GM21423 (cell line): ENCODE measurements around the gene ABCC3.
"Not testable (repeated sequence)": the region's sequence is repeated elsewhere in the genome, so short reads cannot be mapped to it uniquely, and the experiment has no call there.

ENCODE experiments used
- ATAC-seq: cut with Tn5 transposase; IDR thresholded peaks from one replicate; pipeline ENCODE4 v1.9.1; 2021; ENCODE audit warnings: mild to moderate bottlenecking, moderate library complexity; ENCODE audit not compliant: unreplicated experiment

Gene ABCC3

DNA sequence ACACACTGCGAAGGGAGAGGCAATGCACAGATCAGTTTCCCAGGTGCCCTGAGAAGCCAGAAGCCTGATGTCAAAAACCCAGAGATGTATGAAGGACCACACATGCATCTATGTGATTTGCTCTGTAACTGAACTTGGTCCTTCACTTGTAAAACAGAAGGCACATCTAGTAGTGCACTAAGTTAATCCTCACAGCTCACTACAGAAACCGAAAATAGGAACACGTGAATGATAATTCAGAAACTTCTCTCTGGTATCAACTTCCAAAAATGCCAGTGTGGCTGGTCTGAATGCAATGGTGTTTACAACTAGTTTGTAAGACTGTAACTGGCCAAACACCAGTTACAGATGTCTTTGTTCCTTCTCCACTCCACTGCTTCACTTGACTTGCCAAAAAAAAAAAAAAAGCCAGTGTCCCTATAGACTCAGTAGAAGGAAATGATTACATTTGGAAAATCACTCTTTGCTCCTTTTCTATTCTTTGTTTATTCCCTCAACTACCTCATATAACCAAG is 61.7 kb downstream of the ABCC3 start:
- ATAC-seq = no peak

GRCh38 chr17:50697062-50697461 is 62.4 kb downstream of the ABCC3 start:
- ATAC-seq = no peak

DNA sequence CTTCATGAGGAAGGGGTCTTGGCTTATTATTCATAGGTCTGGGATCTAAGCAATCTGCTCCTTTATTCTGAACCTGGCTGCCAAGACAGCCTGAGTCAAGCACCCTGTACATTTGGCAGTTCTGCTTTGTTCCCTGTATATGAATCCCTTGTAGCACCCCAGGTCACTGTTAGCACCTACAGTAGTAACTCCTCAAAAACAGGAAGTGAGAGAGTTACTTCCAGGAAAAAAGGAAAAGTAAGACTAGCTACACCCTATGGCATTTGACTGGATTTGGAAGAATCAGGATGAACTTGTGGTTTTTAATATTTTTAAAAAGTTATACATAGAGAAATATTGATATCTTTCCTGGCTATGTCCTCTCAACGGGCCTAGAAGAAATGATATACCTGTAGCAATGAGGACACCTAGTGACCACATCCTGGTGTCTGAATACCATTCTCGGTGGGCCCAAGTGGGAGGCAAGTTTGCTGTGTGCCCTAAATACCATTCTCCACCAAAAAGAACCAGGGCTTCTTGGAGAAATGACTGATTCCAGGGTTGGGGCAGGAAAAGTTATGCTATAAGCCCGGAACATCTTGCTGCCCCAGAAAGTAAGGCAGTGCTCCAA is 63.1 kb downstream of the ABCC3 start:
- no peak for ATAC-seq

DNA sequence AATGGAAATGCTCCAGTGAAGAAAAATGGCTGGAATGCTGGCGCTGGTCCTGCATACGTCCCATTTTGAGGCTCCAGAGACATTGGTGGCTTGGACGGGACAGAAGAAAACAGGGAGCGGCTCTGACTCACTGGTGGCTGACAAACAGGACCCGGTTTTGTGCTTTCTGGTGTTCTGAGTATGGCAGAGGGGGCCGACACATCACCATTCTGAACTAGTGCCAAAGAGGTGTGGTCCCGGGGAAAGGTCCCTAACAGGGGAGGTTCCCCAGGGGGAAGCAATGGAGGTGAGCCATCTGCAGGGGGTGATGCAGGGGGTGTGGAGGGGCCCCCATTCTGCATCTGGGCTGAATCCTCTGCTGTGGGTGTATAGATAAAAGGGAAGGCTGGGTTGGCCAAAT is 64.7 kb downstream of the ABCC3 start:
- no peak for ATAC-seq

DNA sequence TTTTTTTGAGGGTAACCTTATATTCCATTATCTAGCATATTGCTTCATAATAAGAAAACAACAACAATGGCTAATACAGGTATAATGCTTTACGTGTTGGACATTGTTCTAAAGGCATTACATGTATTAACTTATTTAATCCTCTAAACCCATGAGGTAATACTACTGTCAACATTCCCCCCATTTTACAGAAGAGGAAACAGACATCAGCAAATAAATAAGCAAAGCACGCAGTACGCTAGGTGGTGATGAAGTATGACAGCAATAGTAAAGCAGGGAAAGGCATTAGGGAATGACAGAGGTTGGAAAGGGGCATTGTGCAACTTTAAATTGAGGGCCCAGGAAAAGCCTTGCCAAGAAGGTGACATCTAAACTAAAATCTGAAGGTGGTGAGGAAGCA is 68.5 kb downstream of the ABCC3 start:
- ATAC-seq = no peak

- ATAC-seq = peak; percentile 78
Measured at GRCh38 chr17:50707289-50708049, 72.8 kb downstream of the ABCC3 start, which contains the start of gene ANKRD40. Gene ANKRD40 (minus strand): TSS chr17:50707914. CDS start chr17:50707654, 260 bp downstream.

DNA sequence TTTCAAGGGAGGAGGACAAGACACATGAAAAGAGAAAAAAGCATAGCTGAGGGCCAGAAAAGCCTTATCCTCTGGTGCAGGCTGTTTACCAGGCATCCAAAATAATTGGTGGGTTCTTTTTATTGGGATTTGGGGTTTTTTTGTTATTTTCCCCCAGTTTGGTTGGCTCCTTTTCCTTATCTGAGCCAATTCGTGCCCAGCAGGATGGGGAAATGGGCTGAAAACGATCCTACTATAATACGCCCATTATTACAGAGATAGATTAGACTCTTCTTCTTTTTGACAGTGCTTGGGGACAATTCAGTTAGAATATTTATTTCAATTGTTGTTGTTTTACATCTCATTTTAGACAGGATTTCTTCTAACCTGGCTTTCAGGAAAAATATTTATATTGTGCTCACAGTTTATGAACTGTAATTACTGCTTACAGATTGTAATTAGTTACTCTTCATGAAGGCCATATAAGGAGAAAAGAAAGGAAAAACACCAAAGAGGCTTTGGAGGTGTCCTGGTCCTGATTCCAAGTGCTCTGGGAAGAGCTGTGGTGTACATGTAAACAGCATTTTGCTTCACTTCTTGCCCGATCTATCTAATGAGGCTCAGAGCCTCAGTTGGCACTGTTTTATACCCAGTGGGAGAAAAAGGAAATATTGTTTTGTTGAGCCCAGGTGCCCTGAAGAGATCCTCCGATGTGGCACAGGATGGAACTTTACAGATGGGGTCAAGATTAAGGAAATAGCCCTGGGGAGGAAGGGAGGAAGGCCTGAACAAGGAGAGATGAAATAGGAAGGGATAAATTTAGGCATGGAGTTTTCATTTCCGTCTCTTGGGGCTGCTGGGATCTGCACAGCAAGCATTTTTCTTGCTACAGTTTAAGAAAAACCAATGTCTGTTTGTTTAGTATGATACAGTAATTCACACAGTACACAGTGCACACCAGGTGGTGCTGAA is 73.6 kb downstream of the ABCC3 start:
- no peak for ATAC-seq

DNA sequence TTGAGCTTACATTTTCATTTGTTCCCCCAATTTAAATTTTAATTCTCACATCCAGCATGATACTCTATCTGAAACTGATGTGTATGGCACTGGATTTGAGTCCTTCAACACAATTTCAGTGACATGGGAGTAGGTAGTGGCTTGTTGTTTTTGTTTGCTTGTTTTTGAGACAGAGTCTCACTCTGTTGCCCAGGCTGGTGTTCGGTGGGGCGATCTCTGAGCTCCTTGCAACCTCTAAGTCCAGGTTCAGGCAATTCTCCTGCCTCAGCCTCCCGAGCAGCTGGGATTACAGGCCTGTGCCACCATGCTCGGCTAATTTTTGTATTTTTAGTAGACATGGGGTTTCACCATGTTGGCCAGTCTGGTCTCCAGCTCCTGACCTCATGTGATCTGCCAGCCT is 74.4 kb downstream of the ABCC3 start:
- not testable (repeated sequence) for ATAC-seq

DNA sequence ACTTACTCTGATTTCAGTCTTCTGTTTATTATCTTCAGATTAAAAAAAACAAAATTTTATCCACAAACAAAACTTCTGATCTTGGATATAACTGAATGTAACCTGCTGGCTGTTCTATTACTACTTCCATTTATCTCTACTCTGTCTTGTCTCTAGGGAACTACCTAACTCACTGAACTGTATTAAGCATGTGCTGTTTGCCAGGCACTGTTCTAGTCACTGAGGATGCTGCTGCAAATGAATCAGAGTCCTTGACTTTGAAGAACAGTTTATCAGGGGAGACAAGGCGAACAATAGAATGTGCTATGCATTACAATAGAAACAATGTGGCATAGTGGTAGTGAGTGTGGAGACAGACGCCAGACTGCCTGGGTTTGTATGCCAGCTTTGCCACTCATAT is 75.3 kb downstream of the ABCC3 start:
- no peak for ATAC-seq

DNA sequence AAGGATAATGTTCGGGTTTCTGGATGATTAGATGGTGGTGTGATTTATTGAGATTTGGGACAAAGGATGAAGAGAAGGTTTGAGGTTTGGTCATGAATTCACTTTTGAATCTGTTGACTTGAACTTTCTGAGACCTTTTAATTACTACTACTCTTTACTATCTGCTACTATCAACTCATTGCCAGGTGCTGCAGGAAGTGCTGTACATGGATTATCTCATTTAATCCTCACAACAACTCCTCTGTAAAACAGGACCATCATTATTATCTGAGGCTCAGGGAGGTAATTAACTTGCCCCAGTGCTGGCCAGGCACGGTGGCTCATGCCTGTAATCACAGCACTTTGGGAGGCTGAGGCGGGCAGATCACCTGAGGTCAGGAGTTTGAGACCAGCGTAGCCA is 76.0 kb downstream of the ABCC3 start:
- ATAC-seq = no peak

- no peak for ATAC-seq
Measured at GRCh38 chr17:50712641-50713040, 78.0 kb downstream of the ABCC3 start.

DNA sequence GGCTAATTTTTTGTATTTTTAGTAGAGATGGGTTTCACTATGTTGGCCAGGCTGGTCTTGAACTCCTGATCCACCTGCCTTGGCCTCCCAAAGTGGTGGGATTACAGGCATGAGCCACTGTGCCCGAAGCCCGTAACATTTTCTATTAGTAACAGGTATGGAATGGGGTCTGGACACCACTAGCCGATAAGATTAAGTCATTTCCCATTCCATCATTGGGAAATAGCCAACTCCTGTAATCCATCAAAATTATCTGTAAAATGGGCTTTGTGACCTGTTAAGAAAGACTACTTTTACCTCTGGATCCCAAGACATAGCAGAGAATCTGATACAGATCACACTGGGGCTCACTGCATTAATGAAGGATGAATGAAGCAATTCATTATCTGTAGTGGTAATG is 80.8 kb downstream of the ABCC3 start:
- no peak for ATAC-seq

- peak; percentile 93 for ATAC-seq
Measured at GRCh38 chr17:50719144-50719923, 84.7 kb downstream of the ABCC3 start, which contains the start of gene LUC7L3. Gene LUC7L3 (plus strand): TSS chr17:50719603. CDS start chr17:50719733, 130 bp downstream.

GRCh38 chr17:50719924-50720794 is 85.5 kb downstream of the ABCC3 start:
- ATAC-seq = no peak

GRCh38 chr17:50721194-50722010 is 86.7 kb downstream of the ABCC3 start:
- no peak for ATAC-seq

DNA sequence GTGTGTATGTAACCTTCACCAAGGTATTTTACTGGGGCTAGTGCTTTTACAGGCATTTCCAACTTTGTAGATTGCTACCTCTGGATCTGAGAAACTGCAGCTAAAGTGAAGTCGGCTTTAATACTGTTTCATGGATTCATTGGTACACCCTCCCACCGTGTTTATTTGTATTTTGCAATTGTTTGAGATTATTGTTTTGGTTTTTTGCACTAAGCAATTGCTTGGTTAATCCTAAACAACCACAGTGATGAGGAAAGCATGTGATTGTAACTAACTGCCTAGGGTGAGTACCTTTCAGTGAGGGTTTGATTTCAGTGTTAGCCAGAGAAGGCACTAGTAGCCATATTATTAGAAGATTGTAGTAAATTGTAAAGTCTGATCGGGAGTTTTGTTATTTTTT is 88.1 kb downstream of the ABCC3 start:
- ATAC-seq = no peak

- not testable (repeated sequence) for ATAC-seq
Measured at GRCh38 chr17:50724622-50725021, 89.9 kb downstream of the ABCC3 start.
